ENCODE results near the gene GALNT18. TPM values are rescaled to one million over a fixed set of nuclear protein-coding genes. Genes with fewer than 3 reads are reported as not detected.

The GALNT18 gene
- total RNA-seq, 3 donors from 2014 or later = 14.7 to 25.9 (median 16.4) TPM

DNA sequence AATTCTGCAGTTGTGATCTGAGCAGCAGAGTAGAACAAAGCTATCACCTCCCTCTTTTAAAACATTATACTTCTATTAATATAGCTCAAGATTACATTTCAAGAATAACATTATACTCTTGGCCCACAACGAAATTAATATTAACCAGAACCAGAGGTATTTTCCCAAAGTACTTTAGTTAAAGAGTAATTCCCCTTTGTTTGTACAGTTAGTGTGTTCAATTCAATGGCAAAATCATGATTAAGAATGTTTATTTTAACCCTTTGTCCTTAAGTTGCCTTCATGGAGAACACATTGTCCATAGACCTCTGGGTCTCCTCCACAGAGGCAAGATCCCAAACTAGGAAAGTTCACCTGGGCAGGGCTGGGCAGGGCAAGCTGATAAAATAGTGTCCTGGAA is 180.7 kb downstream of the GALNT18 start:
- Histone ChIP-seq H3K4me3 (no peak overlapping the region), H3K27me3 (no peaks in the 10 kb centered on the region), H3K36me3 (no peaks in the 10 kb centered on the region), H3K9me3 (no peaks in the 10 kb centered on the region), H3K27ac (no peak overlapping the region), H3K4me1 (no peaks in the 10 kb centered on the region)
- no peak for DNase-seq (ENCODE audit: low spot score in 2 of 2)
- TF ChIP-seq POLR2A (IDR thresholded peaks at IDR 0.05) (no peak), POLR2AphosphoS5 (IDR thresholded peaks at IDR 0.05) (no peak)
- TF ChIP-seq, protein P1, sequence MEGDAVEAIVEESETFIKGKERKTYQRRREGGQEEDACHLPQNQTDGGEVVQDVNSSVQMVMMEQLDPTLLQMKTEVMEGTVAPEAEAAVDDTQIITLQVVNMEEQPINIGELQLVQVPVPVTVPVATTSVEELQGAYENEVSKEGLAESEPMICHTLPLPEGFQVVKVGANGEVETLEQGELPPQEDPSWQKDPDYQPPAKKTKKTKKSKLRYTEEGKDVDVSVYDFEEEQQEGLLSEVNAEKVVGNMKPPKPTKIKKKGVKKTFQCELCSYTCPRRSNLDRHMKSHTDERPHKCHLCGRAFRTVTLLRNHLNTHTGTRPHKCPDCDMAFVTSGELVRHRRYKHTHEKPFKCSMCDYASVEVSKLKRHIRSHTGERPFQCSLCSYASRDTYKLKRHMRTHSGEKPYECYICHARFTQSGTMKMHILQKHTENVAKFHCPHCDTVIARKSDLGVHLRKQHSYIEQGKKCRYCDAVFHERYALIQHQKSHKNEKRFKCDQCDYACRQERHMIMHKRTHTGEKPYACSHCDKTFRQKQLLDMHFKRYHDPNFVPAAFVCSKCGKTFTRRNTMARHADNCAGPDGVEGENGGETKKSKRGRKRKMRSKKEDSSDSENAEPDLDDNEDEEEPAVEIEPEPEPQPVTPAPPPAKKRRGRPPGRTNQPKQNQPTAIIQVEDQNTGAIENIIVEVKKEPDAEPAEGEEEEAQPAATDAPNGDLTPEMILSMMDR (IDR thresholded peaks at IDR 0.05) = no peak
- intact Hi-C loops (cut with DNase I; ENCODE audit: low total_unique reads) = no loop called here

DNA sequence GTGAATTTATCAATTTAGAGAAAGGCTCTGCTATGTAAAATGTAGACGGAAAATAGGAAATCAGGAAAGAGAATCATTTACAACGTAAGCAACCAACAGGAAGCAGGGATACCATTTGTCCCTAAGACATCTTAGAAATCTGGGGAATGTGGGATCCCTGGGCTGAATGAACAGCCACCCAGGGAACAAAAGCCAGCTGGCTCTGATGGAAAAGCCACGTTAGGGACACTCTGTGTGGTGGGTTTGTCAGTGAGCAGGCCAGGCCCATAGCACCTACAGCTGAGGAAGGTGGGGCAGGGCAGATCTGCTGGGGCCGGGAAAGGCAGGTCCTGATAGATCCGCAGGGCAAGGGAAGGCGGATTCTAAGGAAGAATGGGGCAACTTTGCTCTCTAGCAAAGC is 181.7 kb downstream of the GALNT18 start:
- Histone ChIP-seq H3K9me3 (no peaks in the 10 kb centered on the region), H3K4me1 (no peaks in the 10 kb centered on the region), H3K36me3 (no peaks in the 10 kb centered on the region), H3K4me3 (no peak overlapping the region), H3K27me3 (no peaks in the 10 kb centered on the region), H3K27ac (no peak overlapping the region)
- intact Hi-C loops (cut with DNase I; ENCODE audit: low total_unique reads) = no loop called here
- TF ChIP-seq POLR2A (IDR thresholded peaks at IDR 0.05) (no peak), POLR2AphosphoS5 (IDR thresholded peaks at IDR 0.05) (no peak)
- TF ChIP-seq, protein P1 (IDR thresholded peaks at IDR 0.05) = no peak
- DNase-seq (ENCODE audit: low spot score in 2 of 2) = no peak

DNA sequence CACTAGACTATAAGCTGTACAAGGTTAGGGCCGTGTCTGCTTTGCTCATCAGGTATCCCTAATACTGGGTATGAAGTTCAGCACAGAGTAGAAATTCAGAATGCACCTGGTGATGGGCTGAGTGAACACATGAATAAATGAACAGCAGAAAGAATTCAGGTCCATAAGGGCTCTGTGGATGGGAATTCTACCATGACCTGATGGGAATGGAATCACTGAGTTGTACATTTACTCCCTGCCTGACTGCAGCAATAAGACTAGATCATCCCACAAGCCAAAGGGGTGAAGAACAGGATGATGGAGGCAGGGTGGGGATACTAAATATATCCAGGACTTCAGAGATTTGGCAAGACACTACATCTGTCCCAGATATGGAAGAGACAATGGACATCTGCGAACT is 182.2 kb downstream of the GALNT18 start:
- intact Hi-C loops (cut with DNase I; ENCODE audit: low total_unique reads) = no loop called here

DNA sequence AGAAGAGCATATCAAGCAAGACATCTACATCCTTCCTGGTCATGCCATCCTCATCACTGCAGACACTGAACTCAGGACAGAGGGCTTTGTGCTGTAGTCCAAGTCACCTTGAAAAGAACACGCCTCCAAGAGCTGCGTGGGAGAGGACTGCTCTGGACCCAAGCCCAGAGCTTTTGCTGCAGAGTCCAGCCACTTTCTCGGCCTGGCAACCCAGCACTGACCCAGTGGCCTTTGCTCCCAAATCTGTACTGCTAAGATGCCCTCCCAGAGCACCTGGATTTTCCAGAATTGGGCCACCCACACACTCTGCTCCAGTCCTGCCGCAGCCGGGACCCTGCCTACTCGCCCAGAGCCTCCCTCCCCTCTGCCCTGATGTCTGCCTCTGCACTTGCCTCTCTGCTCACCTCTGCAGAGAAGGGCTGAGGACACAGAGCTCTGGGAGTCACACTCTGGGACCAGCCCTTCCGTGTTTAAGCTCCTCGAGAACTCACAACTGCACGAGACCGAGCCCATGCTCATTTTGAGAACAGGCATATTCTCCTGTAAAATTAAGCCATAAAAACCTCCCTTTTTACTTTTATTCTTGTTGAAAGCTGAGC is 185.0 kb downstream of the GALNT18 start:
- no peak for DNase-seq (ENCODE audit: low spot score in 2 of 2)
- H3K27ac ChIP-seq = no peak overlapping the region
- intact Hi-C loops (cut with DNase I; ENCODE audit: low total_unique reads) = no loop called here

More for the DNA sequence above, 182.2 kb downstream of the GALNT18 start:
- Histone ChIP-seq H3K27ac (no peak overlapping the region), H3K27me3 (no peaks in the 10 kb centered on the region), H3K4me1 (no peaks in the 10 kb centered on the region), H3K4me3 (no peak overlapping the region), H3K36me3 (no peaks in the 10 kb centered on the region), H3K9me3 (no peaks in the 10 kb centered on the region)
- DNase-seq (ENCODE audit: low spot score in 2 of 2) = no peak
- no peak for TF ChIP-seq POLR2AphosphoS5 (IDR thresholded peaks at IDR 0.05)
- no peak for TF ChIP-seq POLR2A (IDR thresholded peaks at IDR 0.05)
- TF ChIP-seq, protein P1 (IDR thresholded peaks at IDR 0.05) = no peak

DNA sequence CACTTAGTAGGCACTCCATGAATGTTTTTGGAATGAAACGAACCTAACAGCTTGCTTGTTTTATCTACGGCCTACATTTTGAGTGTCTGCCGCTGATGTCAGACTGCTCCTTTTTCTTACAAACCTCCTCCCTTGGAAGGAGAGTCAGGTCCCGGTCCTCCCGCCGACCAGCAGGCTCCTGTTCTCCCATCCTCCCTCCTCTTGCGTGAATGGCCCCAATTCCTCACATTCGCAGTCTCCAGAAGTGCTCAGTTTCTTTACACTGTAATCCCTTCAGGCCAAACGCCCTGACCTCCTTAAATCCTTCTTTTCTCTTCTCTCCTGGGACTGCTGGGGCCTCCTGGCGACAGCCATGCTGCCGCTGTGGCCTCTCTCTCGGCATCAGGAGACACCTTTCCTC is 186.2 kb downstream of the GALNT18 start:
- no peak overlapping the region for H3K4me3 ChIP-seq
- H3K9me3 ChIP-seq = no peaks in the 10 kb centered on the region
- DNase-seq (ENCODE audit: low spot score in 2 of 2) = no peak
- H3K36me3 ChIP-seq = no peaks in the 10 kb centered on the region
- TF ChIP-seq POLR2A (IDR thresholded peaks at IDR 0.05) (no peak), POLR2AphosphoS5 (IDR thresholded peaks at IDR 0.05) (no peak)
- TF ChIP-seq, protein P1 (IDR thresholded peaks at IDR 0.05) = no peak
- H3K4me1 ChIP-seq = no peaks in the 10 kb centered on the region
- no peaks in the 10 kb centered on the region for H3K27me3 ChIP-seq
- intact Hi-C loops (cut with DNase I; ENCODE audit: low total_unique reads) = no loop called here
- H3K27ac ChIP-seq = no peak overlapping the region

More for the DNA sequence above, 185.0 kb downstream of the GALNT18 start:
- Histone ChIP-seq H3K36me3 (no peaks in the 10 kb centered on the region), H3K4me3 (no peak overlapping the region), H3K4me1 (no peaks in the 10 kb centered on the region), H3K27me3 (no peaks in the 10 kb centered on the region), H3K9me3 (no peaks in the 10 kb centered on the region)
- TF ChIP-seq POLR2AphosphoS5 (IDR thresholded peaks at IDR 0.05) = no peak
- no peak for TF ChIP-seq POLR2A (IDR thresholded peaks at IDR 0.05)
- TF ChIP-seq, protein P1 (IDR thresholded peaks at IDR 0.05) = no peak

Measured in breast epithelium (tissue), 4 donors.